ENCODE data around the gene C22orf31.

C22orf31 gene

DNA sequence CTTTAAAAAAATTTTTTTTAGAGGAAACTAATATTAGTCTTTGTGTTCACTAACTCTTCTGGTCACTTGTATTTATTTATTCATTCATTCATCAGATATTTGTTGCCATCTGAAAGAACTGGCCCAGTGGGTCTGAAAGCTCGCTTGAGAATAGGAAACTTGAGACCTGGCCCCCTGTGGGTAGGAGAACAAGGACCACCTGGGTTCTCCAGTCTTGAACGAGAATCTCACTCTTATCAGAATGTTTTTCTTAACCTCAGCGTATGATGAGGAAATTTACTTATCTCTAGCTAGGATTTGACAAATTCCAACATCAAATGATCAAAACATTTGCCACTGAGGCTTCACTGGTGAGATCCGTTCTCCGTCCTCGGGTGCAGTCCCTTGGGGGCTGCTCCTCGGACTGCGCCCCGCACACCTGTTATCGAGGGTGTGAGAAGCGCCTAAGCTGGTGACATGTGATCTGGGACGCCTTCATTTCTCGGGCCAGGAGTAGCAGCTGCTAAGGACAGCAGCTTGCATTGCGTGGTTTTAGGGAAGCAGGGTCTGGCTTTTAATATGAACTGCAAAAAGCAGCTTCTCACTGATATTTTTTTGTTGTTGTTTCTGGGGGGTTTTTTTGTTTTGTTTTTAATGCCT is 6.3 kb downstream of the C22orf31 start:
- TF ChIP-seq, protein P1, sequence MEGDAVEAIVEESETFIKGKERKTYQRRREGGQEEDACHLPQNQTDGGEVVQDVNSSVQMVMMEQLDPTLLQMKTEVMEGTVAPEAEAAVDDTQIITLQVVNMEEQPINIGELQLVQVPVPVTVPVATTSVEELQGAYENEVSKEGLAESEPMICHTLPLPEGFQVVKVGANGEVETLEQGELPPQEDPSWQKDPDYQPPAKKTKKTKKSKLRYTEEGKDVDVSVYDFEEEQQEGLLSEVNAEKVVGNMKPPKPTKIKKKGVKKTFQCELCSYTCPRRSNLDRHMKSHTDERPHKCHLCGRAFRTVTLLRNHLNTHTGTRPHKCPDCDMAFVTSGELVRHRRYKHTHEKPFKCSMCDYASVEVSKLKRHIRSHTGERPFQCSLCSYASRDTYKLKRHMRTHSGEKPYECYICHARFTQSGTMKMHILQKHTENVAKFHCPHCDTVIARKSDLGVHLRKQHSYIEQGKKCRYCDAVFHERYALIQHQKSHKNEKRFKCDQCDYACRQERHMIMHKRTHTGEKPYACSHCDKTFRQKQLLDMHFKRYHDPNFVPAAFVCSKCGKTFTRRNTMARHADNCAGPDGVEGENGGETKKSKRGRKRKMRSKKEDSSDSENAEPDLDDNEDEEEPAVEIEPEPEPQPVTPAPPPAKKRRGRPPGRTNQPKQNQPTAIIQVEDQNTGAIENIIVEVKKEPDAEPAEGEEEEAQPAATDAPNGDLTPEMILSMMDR (IDR thresholded peaks at IDR 0.05; ENCODE audit: insufficient read depth, low read depth, low read length, missing control alignments): no peak
- no peak for DNase-seq (ENCODE audit: low read depth)
- H3K4me3 ChIP-seq (ENCODE audit: low read length): no peak overlapping the region

DNA sequence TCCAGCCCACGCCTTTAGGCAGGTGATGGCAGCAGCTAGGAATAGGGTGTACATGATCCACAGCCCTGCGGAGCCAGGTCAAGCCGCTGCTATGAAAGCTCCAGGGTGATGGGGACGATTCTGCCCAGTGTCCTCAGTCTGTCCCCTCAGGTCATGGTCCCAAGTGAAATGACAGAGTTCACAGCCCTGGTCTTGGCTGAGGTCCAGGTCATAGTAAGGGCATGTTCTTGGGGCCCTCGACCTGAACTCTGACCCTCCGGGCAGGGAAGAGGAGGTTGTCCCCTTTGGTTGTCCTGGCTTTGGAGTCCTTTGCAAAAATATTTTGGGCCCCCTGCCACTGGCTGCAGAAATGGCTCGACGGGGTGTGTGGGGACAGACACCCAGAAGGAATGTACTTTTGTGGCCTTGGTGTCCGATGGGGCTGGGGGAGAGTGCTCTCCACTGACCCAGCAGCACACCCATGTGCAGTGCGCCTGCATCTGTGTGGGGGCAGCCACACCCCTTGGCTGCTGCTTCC is 7.3 kb downstream of the C22orf31 start:
- H3K4me3 ChIP-seq (ENCODE audit: low read length): no peak overlapping the region
- TF ChIP-seq, protein P1 (IDR thresholded peaks at IDR 0.05; ENCODE audit: insufficient read depth, low read depth, low read length, missing control alignments): no peak
- DNase-seq (ENCODE audit: low read depth): no peak

- TF ChIP-seq, protein P1 (IDR thresholded peaks at IDR 0.05; ENCODE audit: insufficient read depth, low read depth, low read length, missing control alignments): no peak
- no peak for DNase-seq (ENCODE audit: low read depth)
- H3K4me3 ChIP-seq (ENCODE audit: low read length): no peak overlapping the region
Observed at GRCh38 chr22:29053048-29053702, 8.5 kb downstream of the C22orf31 start.

DNA sequence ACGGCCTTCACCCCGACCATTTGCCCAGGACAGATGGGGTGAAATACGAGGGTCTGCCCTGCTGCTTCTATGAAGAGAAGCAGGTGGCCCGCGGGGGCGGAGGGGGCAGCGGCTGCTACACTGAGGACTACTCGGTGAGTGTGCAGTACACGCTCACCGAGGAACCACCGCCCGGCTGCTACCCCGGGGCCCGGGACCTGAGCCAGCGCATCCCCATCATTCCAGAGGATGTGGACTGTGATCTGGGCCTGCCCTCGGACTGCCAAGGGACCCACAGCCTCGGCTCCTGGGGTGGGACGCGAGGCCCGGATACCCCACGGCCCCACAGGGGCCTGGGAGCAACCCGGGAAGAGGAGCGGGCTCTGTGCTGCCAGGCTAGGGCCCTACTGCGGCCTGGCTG is 11.2 kb downstream of the C22orf31 start:
- no peak overlapping the region for H3K4me3 ChIP-seq (ENCODE audit: low read length)
- TF ChIP-seq, protein P1 (IDR thresholded peaks at IDR 0.05; ENCODE audit: insufficient read depth, low read depth, low read length, missing control alignments): no peak
- DNase-seq (ENCODE audit: low read depth): no peak

DNA sequence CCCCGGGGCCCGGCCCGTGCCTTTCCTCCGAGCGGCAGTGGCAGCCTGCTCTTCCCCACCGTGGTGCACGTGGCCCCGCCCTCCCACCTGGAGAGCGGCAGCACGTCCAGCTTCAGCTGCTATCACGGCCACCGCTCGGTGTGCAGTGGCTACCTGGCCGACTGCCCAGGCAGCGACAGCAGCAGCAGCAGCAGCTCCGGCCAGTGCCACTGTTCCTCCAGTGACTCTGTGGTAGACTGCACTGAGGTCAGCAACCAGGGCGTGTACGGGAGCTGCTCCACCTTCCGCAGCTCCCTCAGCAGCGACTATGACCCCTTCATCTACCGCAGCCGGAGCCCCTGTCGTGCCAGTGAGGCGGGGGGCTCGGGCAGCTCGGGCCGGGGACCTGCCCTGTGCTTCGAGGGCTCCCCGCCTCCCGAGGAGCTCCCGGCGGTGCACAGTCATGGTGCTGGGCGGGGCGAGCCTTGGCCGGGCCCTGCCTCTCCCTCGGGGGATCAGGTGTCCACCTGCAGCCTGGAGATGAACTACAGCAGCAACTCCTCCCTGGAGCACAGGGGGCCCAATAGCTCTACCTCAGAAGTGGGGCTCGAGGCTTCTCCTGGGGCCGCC is 11.9 kb downstream of the C22orf31 start:
- H3K4me3 ChIP-seq (ENCODE audit: low read length): no peak overlapping the region
- no peak for DNase-seq (ENCODE audit: low read depth)
- TF ChIP-seq, protein P1 (IDR thresholded peaks at IDR 0.05; ENCODE audit: insufficient read depth, low read depth, low read length, missing control alignments): no peak

DNA sequence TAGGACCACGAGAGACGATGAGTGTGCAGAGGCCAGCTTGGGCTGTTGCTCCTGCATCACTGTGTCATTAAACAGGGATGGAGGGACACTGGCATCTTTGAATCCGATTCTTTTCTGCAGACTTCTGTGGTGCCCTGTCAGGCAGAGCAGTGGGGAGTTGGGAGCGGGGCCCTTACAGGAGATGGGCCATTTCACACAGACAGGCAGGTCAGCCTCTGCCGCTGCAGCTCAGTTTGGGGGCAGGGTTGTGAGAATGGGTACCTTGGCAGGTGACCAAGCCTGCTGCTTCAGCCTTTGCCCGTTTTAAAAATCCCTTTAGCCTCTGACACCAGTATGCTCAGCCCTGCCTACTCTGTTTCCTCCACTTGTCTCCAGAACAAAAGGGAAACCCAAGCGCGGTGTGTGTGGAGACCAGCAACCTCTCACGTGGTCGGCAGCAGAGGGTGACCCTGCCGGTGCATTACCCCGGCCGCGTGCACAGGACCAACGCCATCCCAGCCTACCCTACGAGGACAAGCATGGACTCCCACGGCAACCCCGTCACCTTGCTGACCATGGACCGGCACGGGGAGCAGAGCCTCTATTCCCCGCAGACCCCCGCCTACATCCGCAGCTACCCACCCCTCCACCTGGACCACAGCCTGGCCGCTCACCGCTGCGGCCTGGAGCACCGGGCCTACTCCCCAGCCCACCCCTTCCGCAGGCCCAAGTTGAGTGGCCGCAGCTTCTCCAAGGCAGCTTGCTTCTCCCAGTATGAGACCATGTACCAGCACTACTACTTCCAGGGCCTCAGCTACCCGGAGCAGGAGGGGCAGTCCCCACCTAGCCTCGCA is 12.6 kb downstream of the C22orf31 start:
- TF ChIP-seq, protein P1 (IDR thresholded peaks at IDR 0.05; ENCODE audit: insufficient read depth, low read depth, low read length, missing control alignments): no peak
- H3K4me3 ChIP-seq (ENCODE audit: low read length): no peak overlapping the region
- DNase-seq (ENCODE audit: low read depth): no peak
